Measurements from ENCODE around the gene SPINK5.

- TF ChIP-seq POLR2A (IDR thresholded peaks at IDR 0.05; ENCODE audit: low read length) (no peak), GATA1 (IDR thresholded peaks at IDR 0.05; ENCODE audit: low read depth, low read length) (no peak)
These were observed 71.6 kb downstream of the SPINK5 start for GRCh38 chr5:148135091-148136048.

Measured in erythroblast (primary cell).